Mesothelial cell of epicardium (in vitro differentiated cells): ENCODE data around the gene DYSF. TPM values are rescaled to one million over a fixed set of nuclear protein-coding genes. Genes with fewer than 3 reads are reported as not detected.
A peak's percentile ranks its signal among the peaks of the same experiment; 100 is the strongest.

Experiments used
- DNase-seq, 2 experiments: peaks; one replicate each; pipeline ENCODE4 v3.0.0; 2021; ENCODE audit warnings: low spot score in 2 of 2; ENCODE audit not compliant: unreplicated experiment in 2 of 2
- H3K27ac Mint-ChIP-seq: 2 replicates; pipeline ENCODE4 v1.8.0; 2021; ENCODE audit warnings: mixed read lengths
- H3K27me3 Mint-ChIP-seq: 2 replicates; pipeline ENCODE4 v1.8.0; 2021; ENCODE audit warnings: low read depth, mixed read lengths
- H3K36me3 Mint-ChIP-seq: 2 replicates; pipeline ENCODE4 v1.8.0; 2021; ENCODE audit warnings: mixed read lengths
- H3K4me1 Mint-ChIP-seq: 2 replicates; pipeline ENCODE4 v1.8.0; 2021; ENCODE audit warnings: mixed read lengths
- H3K4me3 Mint-ChIP-seq: 2 replicates; pipeline ENCODE4 v1.8.0; 2021; ENCODE audit warnings: mild to moderate bottlenecking, moderate library complexity, mixed read lengths
- H3K9me3 Mint-ChIP-seq: 2 replicates; pipeline ENCODE4 v1.8.0; 2021; ENCODE audit warnings: mixed read lengths
- CTCF ChIP-seq: fragments of 200-600 bp; sonication (generic); IDR thresholded peaks from one replicate; pipeline ENCODE4 v1.5.0; 2021; ENCODE audit warnings: antibody characterized with exemption; ENCODE audit not compliant: unreplicated experiment
- total RNA-seq: library from RNA; stranded (reverse); gene quantifications from 3 replicates; pipeline ENCODE4 v1.2.1, GENCODE V29; 2021

Gene DYSF
- total RNA-seq, 1 donor from 2014 or later = 0.96 TPM

GRCh38 chr2:71603851-71604725 lies 150.7 kb downstream of the DYSF start:
- no peaks in the 10 kb centered on the region for H3K9me3 Mint-ChIP-seq
- DNase-seq = peak; percentile 10 to 24
- peaks cover 2% of the 10 kb centered on the region for H3K27me3 Mint-ChIP-seq
- no peaks in the 10 kb centered on the region for H3K36me3 Mint-ChIP-seq
- TF ChIP-seq CTCF = no peak
- peaks cover 12% of the 10 kb centered on the region for H3K4me1 Mint-ChIP-seq
- H3K27ac Mint-ChIP-seq = no peak overlapping the region
- no peak overlapping the region for H3K4me3 Mint-ChIP-seq

- H3K27me3 Mint-ChIP-seq = peaks cover 2% of the 10 kb centered on the region
- no peaks in the 10 kb centered on the region for H3K36me3 Mint-ChIP-seq
- no peak overlapping the region for H3K4me3 Mint-ChIP-seq
- peaks cover 16% of the 10 kb centered on the region for H3K4me1 Mint-ChIP-seq
- no peak for TF ChIP-seq CTCF
- no peaks in the 10 kb centered on the region for H3K9me3 Mint-ChIP-seq
- DNase-seq = peak; percentile 9 to 10
- peak overlapping the region; percentile 5 for H3K27ac Mint-ChIP-seq
Measured at GRCh38 chr2:71604726-71605120, 151.4 kb downstream of the DYSF start.

- Mint-ChIP-seq H3K4me3 (no peak overlapping the region), H3K27ac (peak overlapping the region; percentile 5), H3K27me3 (peaks cover 2% of the 10 kb centered on the region), H3K9me3 (no peaks in the 10 kb centered on the region), H3K4me1 (peaks cover 18% of the 10 kb centered on the region), H3K36me3 (no peaks in the 10 kb centered on the region)
- DNase-seq = peak; percentile 5 to 21
- TF ChIP-seq CTCF = no peak
Measured at GRCh38 chr2:71605173-71605641, 151.8 kb downstream of the DYSF start.

- Mint-ChIP-seq H3K9me3 (no peaks in the 10 kb centered on the region), H3K27ac (no peak overlapping the region), H3K36me3 (no peaks in the 10 kb centered on the region), H3K4me3 (no peak overlapping the region), H3K4me1 (peaks cover 20% of the 10 kb centered on the region), H3K27me3 (peaks cover 2% of the 10 kb centered on the region)
- peak; percentile 7 to 20 for DNase-seq
- TF ChIP-seq CTCF = no peak
Measured at GRCh38 chr2:71605781-71606241, 152.4 kb downstream of the DYSF start.

- no peaks in the 10 kb centered on the region for H3K36me3 Mint-ChIP-seq
- H3K4me1 Mint-ChIP-seq = peaks cover 20% of the 10 kb centered on the region
- peaks cover 2% of the 10 kb centered on the region for H3K27me3 Mint-ChIP-seq
- DNase-seq = peak in 1 of 2 experiments; percentile 2
- H3K9me3 Mint-ChIP-seq = no peaks in the 10 kb centered on the region
- H3K27ac Mint-ChIP-seq = peak overlapping the region; percentile 12
- no peak for TF ChIP-seq CTCF
- no peak overlapping the region for H3K4me3 Mint-ChIP-seq
Measured at GRCh38 chr2:71606244-71606643, 152.9 kb downstream of the DYSF start.
